GM10266 (cell line): ENCODE results near the gene TBC1D17.

ENCODE experiments used
- DNase-seq: peaks from one replicate; pipeline ENCODE4 v3.0.0; 2012; ENCODE audit errors: extremely low spot score
- CTCF ChIP-seq: IDR thresholded peaks from 2 replicates; pipeline ENCODE4 v1.5.1; 2012; ENCODE audit warnings: mild to moderate bottlenecking, low read depth; ENCODE audit not compliant: control insufficient read depth, insufficient read depth; ENCODE audit errors: missing control alignments

Gene TBC1D17

GRCh38 chr19:49853852-49854377 lies 23.6 kb upstream of the TBC1D17 start:
- TF ChIP-seq CTCF, result no peak
- no peak for DNase-seq

DNA sequence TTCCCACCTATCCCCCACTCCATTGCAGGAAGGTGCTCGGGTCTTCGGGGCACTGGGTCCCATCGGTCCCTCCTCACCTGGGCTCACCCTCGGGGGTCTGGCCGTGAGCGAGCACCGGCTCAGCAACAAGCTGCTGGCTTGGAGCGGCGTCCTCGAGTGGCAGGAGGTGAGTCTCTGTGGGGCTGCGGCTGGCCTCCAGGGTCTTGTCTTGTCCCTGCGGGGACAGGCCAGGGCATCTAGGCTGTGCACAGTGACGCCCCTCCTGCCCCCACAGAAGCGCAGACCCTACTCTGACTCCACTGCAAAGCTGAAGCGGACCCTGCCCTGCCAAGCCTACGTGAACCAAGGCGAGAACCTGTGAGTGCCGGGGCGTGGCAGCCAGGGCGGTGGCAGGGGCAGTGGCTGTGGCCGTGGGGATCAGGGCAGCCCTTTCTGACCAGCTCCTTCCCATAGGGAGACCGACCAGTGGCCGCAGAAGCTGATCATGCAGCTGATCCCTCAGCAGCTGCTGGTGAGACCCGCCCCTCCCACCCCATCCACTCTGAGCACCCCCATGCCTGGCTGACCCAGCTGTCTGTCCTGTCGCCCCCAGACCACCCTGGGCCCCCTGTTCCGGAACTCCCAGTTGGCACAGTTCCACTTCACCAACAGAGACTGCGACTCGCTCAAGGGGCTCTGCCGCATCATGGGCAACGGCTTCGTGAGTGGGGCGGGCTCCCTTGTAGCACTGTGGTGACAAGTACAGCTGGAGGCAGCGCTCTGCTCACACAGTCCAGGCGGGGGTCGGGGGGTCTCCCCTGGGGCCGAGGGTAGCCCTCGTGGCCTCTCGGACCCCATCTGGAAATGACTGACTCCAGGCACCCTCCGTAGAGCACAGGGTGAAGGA lies 22.9 kb upstream of the TBC1D17 start:
- DNase-seq, result no peak
- no peak for TF ChIP-seq CTCF

GRCh38 chr19:49855277-49855675 lies 22.2 kb upstream of the TBC1D17 start:
- no peak for TF ChIP-seq CTCF
- DNase-seq, result no peak

- DNase-seq, result no peak
- no peak for TF ChIP-seq CTCF
Measured at GRCh38 chr19:49855676-49856573, 21.6 kb upstream of the TBC1D17 start.

- TF ChIP-seq CTCF, result no peak
- no peak for DNase-seq
Measured at GRCh38 chr19:49856574-49857021, 20.9 kb upstream of the TBC1D17 start.

DNA sequence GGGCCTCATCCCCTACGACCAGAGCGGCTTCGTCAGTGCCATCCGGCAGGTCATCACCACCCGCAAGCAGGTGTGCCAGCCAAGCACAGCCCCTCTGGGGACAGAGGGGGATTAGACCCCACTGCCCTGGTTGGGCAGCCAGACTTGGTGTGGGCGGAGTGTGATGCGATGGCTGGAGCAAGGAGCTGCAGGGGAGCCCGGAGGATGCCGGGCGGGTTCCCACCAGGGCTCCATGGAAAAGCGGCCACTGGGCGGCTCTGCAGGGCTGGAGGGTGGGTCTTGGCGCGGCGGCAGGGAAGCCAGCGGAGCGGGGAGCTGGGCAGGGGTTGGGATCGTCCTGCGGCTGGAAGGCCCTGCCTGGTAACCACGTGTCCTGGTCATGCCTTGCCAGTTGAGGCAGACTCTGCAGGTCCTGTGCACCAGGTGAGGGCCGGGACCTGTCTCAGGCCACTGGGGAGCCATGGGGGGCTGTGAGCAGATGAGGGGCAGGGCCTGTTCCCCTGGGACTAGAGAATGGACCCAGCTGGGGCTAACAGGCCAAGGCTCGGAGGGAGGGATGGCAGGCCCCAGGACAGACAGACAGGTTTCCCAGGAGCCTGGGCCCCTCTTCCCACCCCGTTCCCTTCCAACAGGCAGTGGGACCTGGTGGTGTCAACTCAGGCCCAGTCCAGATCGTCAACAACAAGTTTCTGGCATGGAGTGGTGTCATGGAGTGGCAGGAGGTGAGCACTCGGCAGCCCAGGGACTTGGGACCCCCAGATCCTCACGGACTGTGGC lies 20.3 kb upstream of the TBC1D17 start:
- no peak for DNase-seq
- no peak for TF ChIP-seq CTCF
